A172 (cell line): ENCODE measurements around the gene RBPJL. TPM values are rescaled to one million over a fixed set of nuclear protein-coding genes. Genes with fewer than 3 reads are reported as not detected.

Experiments
- DNase-seq: peaks from one replicate; pipeline ENCODE4 v3.0.0-alpha.2; 2015; ENCODE audit warnings: low spot score
- total RNA-seq: library from RNA; depleted of rRNA; stranded (reverse); fragments of >200 nt; shearing (Covaris generic); gene quantifications from 2 replicates; pipeline ENCODE4 v1.2.3, GENCODE V29; 2014

RBPJL gene
- total RNA-seq, 1 experiment from 2014 or later: not detected

DNA sequence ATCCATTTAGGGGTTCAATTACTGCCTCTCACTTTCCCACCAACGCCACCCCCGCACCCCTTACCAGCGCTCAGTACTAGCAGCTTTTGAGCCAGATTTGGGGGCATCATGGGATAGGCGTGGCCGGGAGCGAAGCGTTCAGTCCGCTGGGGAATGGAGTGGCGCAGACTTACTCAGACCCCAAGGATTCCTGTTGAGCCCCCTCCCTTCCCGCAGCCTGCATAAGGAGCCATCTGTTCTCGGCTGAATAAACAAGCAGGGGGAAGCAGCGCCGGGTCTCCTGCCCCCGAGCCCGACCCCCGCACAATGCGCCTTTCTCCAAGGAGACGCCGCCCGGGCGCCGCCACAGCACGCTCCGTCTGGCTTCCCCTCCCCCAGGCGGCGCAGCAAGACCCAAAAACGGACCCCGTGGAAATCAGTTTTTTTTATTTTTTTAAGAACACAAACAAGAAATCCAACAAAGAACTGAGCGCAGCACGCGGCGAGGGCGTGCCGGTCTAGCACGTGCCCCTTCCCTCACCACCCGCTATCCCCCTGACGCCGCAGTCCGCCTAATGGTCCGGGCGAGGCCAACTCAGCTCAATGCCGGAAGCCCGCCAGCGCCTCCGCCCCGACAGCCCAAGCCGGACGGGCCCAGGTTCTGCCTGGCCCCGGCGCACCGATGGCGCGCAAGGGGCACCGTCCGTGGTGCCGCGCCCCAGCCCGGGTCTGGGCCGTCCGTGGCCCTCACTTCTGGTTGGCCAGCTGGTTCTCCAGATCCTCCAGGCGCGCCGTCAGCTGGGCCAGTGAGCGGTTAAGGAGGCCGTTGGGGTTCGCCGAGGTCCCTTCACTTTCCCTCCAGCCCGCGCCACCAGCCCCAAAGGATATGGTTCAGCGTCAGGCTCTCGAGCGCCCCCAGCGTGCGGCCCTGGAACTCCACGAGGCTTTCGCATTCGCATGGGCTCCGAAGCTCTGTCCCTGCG, 13.3 kb upstream of the RBPJL start:
- DNase-seq: peak; percentile 27

- no peak for DNase-seq
These were observed 12.7 kb upstream of the RBPJL start for GRCh38 chr20:45294003-45294368.

DNA sequence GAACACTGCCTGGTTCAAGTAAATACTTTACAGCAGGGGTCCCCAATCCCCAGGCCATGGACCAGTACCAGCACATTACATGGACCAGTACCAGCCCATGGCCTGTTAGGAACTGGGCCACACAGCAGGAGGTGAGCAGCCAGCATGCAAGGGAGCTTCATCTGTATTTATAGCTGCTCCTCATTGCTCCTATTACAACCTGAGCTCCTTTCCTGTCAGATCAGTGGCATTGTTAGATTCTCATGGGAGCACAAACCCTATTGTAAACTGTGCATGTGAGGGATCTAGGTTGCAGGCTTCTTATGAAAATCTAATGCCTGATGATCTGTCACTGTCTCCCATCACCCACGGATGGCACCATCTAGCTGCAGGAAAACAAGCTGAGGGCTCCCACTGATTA, 12.0 kb upstream of the RBPJL start:
- DNase-seq: no peak

- DNase-seq: no peak
These were observed 8.7 kb upstream of the RBPJL start for GRCh38 chr20:45297786-45298497.

DNA sequence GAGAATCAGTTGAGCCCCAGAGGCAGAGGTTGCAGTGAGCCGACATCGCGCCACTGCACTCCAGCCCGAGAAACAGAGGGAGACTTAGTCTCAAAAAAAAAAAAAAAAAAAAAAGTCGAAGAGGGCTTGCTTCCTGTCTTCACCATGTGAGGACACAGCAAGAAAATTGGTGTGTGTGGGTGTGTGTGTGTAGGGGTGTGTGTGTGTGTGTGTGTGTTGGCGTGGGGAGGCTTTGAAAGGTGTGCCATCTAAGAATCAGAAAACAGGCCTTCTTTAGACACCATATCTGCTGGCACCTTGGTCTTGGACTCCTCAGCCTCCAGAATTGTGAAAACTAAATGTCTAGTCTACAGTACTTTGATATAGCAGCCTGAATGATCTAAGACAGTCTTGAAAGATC, 6.9 kb upstream of the RBPJL start:
- no peak for DNase-seq

GRCh38 chr20:45300961-45301360, 5.7 kb upstream of the RBPJL start:
- DNase-seq: peak; percentile 67

- DNase-seq: peak; percentile 75
These were observed 4.8 kb upstream of the RBPJL start for GRCh38 chr20:45301824-45302271.

DNA sequence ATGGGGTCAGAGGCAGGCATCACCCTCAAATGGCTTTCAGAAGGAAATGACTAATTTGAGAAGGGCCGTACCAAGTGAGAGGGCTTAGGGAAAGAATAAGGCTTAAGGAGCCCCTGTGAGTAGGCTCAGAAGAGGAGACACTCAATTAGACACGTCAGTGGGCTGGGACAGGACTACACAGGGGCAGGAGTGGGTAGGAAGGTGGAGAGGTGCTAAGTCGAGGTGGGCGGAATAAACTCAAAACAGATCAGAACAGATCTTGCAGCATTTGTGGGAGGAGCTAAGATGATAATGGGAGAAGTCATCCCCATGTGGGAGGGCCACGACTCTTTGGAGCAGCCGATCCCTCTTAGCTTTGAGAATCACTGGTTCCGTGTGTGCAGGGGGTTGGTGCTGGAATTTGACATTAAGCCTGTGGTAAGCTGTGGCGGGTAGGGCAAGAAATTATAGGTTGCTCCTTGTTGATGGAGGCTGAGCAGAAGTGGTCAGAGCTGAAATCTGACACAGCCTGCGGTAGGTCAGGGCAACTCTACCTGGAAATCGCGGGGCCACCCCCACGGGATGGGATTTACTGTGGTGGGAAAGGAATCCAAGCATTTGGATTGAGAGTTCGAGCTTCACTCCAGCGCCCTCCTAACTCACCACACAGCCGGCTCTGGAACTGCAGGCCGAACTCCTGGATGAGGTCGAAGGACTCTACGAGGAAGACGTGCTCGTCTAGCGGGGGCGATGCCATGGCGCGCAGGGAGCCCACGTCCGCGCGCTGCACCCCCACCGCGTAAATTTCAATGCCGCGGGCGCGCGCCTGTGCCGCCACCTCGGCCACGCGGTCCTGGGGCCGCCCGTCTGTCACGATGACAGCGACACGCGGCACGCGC, 2.8 kb upstream of the RBPJL start:
- DNase-seq: peak; percentile 40

DNA sequence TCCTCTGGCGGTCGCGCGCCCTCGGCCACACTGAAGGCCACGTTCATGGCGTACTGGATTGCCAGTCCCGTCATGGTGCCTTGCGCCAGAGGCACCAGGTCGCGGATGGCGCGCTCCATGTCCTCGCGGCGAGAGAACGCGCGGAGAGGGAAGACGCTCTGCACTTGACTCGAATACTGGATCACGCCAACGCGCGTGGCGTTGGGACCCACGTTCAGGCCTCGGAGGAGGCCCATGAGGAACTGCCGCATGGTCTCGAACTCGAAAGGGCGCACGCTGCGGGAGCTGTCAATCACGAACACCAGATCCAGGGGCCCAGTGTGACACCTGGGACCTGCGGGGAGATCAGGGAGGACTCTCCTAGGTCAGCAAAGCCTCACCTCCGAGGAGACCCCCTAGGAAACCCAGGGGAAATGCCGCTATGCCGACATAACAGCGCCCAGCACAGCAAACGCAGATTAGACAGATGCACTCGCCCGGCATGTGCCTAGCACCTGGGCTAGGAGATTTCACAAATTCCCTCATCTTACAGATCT, 2.1 kb upstream of the RBPJL start:
- no peak for DNase-seq

DNA sequence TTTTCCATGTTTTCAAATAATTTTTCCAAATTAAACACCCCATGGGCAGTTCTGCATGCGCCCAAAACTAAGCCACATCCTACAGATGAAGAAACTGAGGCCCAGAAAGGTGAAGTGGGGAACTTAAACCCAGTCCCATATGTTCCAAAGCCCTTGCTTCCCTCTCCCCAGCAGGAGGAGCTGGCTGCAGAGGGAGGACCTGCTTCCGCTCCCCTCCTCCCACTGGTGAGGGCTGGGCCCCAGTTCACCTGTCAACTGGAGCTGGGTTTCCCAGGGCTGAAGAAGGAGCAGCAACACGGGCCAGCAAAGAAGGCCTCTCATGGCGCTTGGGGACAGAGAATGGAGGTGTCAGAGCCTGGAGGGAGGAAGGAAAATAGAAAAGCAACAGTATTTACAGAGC, 1.4 kb upstream of the RBPJL start:
- no peak for DNase-seq

DNA sequence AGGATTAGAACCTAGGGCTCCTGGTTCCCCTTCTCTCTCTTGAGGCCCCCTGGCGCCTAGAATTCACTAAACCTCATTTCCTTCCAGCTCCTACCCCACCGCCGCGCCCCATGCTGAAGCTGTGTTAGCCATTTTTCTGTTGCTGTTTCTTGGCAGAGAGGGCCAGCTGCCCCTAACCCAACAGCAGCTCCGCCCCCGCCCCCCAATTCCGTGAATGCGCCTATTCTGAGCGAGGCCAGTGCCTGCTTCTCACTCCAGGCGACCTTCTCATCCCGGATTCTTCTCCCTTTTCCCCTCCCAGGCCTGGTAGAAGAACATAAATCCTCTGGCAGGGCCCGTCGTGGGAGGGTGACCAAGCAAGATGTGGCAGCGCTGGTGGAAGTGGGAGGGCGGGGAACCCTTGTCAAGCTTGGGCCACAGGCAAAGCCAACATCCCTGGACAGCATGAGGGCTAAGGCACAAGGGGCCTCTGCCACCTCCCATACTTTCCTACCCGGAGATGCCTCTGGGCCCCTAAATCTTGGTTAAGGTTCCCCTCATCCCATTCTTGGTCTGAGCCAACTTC, 518 bp downstream of the RBPJL start:
- DNase-seq: no peak

DNA sequence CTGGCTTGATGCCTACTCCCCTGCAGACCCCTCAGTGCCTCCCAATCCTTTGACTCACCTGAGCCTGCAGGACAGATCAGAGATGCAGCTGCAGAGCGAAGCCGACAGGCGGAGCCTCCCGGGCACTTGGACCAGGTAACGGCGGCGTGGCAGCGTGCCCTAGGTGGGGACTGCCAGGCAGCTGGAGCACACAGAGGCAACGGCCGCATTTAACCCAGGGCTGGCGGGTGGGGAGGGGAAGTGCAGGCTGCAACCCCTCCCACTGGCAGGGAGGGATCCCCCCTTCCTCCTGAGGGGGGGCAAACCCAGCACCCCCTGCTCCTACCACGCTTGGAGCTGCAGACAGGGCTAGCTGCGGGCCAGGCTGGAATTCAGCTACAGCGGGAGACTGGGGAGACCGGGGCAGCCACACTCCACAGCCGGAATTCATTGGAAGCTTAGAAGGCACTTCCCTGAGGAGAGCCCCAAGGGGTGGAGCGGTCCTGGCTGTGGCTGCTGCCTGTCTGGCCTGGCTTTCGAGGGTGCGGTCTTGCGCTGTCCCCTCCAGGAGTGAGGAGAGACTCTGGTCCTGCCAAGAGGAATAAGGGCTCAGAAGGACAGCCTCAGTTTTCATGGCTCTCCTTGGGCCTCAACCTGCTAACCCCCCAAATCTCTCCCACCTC, 1.6 kb downstream of the RBPJL start, which contains the start of gene MATN4:
Gene MATN4, minus strand, starts transcription at position 183 of the 662 bp plus-strand sequence. CDS start 2,717 bp downstream, outside the sequence.
- no peak for DNase-seq

DNA sequence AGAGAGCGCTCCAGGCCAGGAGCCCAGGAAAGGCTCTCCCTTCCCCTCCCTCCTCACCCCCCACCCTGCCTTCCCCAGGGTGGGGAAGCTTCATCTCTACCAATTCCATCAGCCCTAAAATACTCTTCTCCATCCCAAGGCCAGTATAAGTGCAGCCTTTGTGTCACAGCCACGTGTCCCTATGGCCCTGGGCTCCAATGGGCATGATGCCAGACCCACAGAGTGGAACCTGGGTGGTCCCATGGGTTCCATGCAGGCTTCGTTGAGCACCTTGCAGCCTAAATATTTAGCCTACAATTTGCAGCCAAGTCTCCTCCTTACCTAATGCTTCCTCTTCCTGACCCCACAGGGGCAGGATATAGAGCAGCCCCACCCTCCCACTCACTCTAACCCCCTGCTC, 2.4 kb downstream of the RBPJL start:
- no peak for DNase-seq

GRCh38 chr20:45311589-45312211, 5.1 kb downstream of the RBPJL start:
- no peak for DNase-seq

DNA sequence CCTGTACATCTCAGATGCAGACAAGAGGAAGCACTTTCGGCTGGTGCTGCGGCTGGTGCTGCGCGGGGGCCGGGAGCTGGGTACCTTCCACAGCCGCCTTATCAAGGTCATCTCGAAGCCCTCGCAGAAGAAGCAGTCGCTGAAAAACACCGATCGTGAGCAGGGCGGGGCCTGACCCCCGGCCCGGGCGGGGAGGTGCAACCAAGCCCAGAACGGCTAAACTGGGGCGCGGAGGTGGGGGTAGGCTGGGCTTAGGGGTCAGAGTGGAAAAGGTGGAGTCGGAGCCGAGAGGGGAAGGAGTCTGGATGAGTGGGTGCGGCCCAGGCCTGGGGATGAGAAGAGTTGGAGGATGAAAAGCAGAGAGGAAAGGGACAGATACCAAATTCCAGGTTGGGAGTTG, 5.6 kb downstream of the RBPJL start:
- no peak for DNase-seq

DNA sequence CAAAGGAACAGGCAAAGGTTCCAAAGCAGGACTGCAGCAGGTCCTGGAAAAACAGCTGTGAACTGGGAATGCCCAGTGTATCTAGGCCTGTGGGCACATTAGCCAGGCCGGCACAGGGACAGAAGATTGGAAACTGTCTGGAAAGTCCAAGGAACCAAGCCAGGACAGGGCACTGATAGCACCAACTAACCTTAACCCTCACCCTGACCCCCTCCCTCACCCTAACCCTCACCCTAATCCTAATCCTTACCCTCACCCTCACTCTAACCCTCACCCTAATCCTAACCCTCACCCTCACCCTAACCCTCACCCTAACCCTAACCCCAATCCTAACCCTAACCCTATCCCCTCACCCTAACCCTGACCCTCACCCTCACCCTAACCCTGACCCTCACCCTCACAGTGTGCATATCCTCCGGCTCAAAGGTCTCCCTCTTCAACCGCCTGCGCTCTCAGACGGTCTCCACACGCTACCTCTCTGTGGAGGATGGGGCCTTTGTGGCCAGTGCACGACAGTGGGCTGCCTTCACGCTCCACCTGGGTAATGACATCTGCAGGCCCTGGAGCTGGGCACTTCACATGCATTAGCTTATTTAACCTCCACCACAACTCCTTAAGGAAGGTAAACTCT, 6.5 kb downstream of the RBPJL start:
- no peak for DNase-seq

- no peak for DNase-seq
These were observed 7.3 kb downstream of the RBPJL start for GRCh38 chr20:45313943-45314342.

DNA sequence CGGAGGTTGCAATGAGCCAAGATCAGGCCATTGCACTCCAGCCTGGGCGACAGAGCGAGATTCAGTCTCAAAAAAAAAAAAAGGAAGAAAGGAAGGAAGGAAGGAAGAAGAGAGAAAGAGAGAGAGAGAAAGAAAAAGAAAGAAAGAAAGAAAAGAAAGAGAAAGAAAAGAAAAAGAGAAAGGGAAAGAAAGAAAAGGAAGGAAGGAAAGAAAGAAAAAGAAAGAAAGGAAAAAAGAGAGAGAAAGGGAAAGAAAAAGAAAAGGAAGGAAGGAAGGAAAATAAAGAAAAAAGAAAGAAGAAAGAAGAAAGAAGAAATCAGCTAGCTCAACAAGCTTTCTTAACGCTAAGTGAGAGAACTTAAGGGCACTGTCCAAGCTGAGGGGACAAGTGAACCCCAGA, 9.0 kb downstream of the RBPJL start:
- no peak for DNase-seq

GRCh38 chr20:45316150-45317080, 9.8 kb downstream of the RBPJL start:
- DNase-seq: no peak
